A549 (cell line): ENCODE results near the gene STAB2. TPM values are rescaled to one million over a fixed set of nuclear protein-coding genes. Genes with fewer than 3 reads are reported as not detected.

Experiments used
- ATAC-seq, 2 experiments: fragments of 200-7000 bp in 1 of 2; fragments of >200 bp in 1 of 2; cut with Nextera tagmentation in 1 of 2; cut with Tn5 transposase in 1 of 2; 3 replicates each; pipeline versions ENCODE4 v1.8.0 to v1.9.1; 2018 to 2020; ENCODE audit warnings: mild to moderate bottlenecking in 1 of 2, moderate library complexity in 1 of 2
- CTCF ChIA-PET: fragments of 300-600 bp; sonication (Branson Sonifier 250); formaldehyde crosslinking; extraction: SDS; loops from one replicate; lab custom pipeline; 2021; ENCODE audit warnings: antibody characterized with exemption, inconsistent platforms; lab: Yijun Ruan, JAX
- POLR2A ChIA-PET: fragments of 350-600 bp; formaldehyde crosslinking; extraction: SDS; loops from one replicate; lab custom pipeline; 2021; ENCODE audit warnings: antibody characterized with exemption, inconsistent platforms; lab: Yijun Ruan, JAX
- DNase-seq, 2 experiments: peaks; one replicate each; pipeline versions ENCODE4 v3.0.0 to v3.0.0-alpha.2; 2011 to 2016; ENCODE audit warnings: low read depth in 1 of 2, low spot score in 1 of 2
- FAIRE-seq: peaks from 2 replicates; lab custom pipeline; 2011; peaks lifted over from hg19 to GRCh38; lab: Jason Lieb, UNC
- H3K27ac ChIP-seq, 2 experiments: fragments of >200 bp; sonication (Bioruptor Twin); formaldehyde crosslinking; 3 replicates each; pipeline ENCODE4 v1.5.1; 2016 to 2017
- H3K4me1 ChIP-seq: fragments of >200 bp; sonication (Bioruptor Twin); formaldehyde crosslinking; 3 replicates; pipeline ENCODE4 v1.6.1; 2016
- H3K4me2 ChIP-seq: fragments of >200 bp; sonication (Bioruptor Twin); formaldehyde crosslinking; 3 replicates; pipeline ENCODE4 v1.6.1; 2016
- H3K4me3 ChIP-seq: fragments of >200 bp; sonication (Bioruptor Twin); formaldehyde crosslinking; 3 replicates; pipeline ENCODE4 v1.5.1; 2016
- H3K9me3 ChIP-seq: fragments of >200 bp; sonication (Bioruptor Twin); formaldehyde crosslinking; 3 replicates; pipeline ENCODE4 v1.6.1; 2016
- BHLHE40 ChIP-seq: IDR thresholded peaks from 2 replicates; pipeline ENCODE4 v1.6.1; 2012; ENCODE audit warnings: low read depth, low read length, inconsistent platforms
- CTCF ChIP-seq: fragments of >200 bp; sonication (Bioruptor Twin); formaldehyde crosslinking; IDR thresholded peaks from 3 replicates; pipeline ENCODE4 v1.5.1; 2016
- ELK1 ChIP-seq: fragments of 150-350 bp; IDR thresholded peaks from 2 replicates; pipeline ENCODE4 v1.6.1; 2014; ENCODE audit warnings: low read depth, mild to moderate bottlenecking, low read length
- EP300 ChIP-seq, 2 experiments: fragments of >200 bp; sonication (Bioruptor Twin); formaldehyde crosslinking; IDR thresholded peaks; 2 replicates in 1 of 2; 3 replicates in 1 of 2; pipeline ENCODE4 v1.6.1; 2016 to 2017
- GATA3 ChIP-seq: IDR thresholded peaks from 2 replicates; pipeline ENCODE4 v1.6.1; 2012; ENCODE audit warnings: borderline replicate concordance
- HES2 ChIP-seq: fragments of >200 bp; sonication (Bioruptor Twin); formaldehyde crosslinking; IDR thresholded peaks from 2 replicates; pipeline ENCODE4 v1.6.1; 2016
- HOXA7 ChIP-seq: fragments of 250-450 bp; sonication (Bioruptor Pico); IDR thresholded peaks from 2 replicates; pipeline ENCODE4 v1.5.0; 2020; ENCODE audit warnings: mild to moderate bottlenecking, moderate library complexity
- JUN ChIP-seq, 2 experiments: fragments of >200 bp; sonication (Bioruptor Twin); formaldehyde crosslinking; IDR thresholded peaks; 2 replicates in 1 of 2; 3 replicates in 1 of 2; pipeline ENCODE4 v1.6.1; 2016 to 2017
- MAFK ChIP-seq: fragments of 450-650 bp; IDR thresholded peaks from 2 replicates; pipeline ENCODE4 v1.6.1; 2014; ENCODE audit not compliant: partially characterized antibody
- MYC ChIP-seq: IDR thresholded peaks from 2 replicates; pipeline ENCODE4 v1.6.1; 2012; ENCODE audit warnings: mild to moderate bottlenecking, inconsistent platforms, low read length, improper control_type of control experiment, borderline replicate concordance
- NR3C1 ChIP-seq: fragments of >200 bp; sonication (Bioruptor Twin); formaldehyde crosslinking; IDR thresholded peaks from 3 replicates; pipeline ENCODE4 v1.6.1; 2017
- PHF8 ChIP-seq: fragments of 200-600 bp; sonication (generic); IDR thresholded peaks from 2 replicates; pipeline ENCODE4 v1.6.1; 2016; ENCODE audit warnings: low read depth, mild to moderate bottlenecking, antibody characterized with exemption, moderate library complexity, borderline replicate concordance
- POLR2A ChIP-seq: IDR thresholded peaks from 2 replicates; pipeline ENCODE4 v1.6.1; 2012; ENCODE audit warnings: mild to moderate bottlenecking, low read length
- REST ChIP-seq: fragments of 200-600 bp; sonication (generic); IDR thresholded peaks from 2 replicates; pipeline ENCODE4 v1.6.1; 2016; ENCODE audit warnings: antibody characterized with exemption, mild to moderate bottlenecking, moderate library complexity
- RFX5 ChIP-seq: fragments of 450-650 bp; IDR thresholded peaks from 2 replicates; pipeline ENCODE4 v1.7.1; 2014; ENCODE audit warnings: antibody characterized with exemption, mild to moderate bottlenecking, moderate library complexity
- RNF2 ChIP-seq: fragments of 200-600 bp; sonication (generic); IDR thresholded peaks from 2 replicates; pipeline ENCODE4 v1.6.1; 2016; ENCODE audit warnings: low read depth, mild to moderate bottlenecking, antibody characterized with exemption, moderate library complexity, borderline replicate concordance
- SMC3 ChIP-seq: fragments of >200 bp; sonication (Bioruptor Twin); formaldehyde crosslinking; IDR thresholded peaks from 3 replicates; pipeline ENCODE4 v1.6.1; 2018; ENCODE audit warnings: inconsistent platforms
- SREBF2 ChIP-seq: fragments of 450-650 bp; IDR thresholded peaks from 2 replicates; pipeline ENCODE4 v1.6.1; 2014; ENCODE audit warnings: mild to moderate bottlenecking, moderate library complexity
- TP53 ChIP-seq: fragments of 250-450 bp; sonication (Bioruptor Pico); IDR thresholded peaks from 2 replicates; pipeline ENCODE4 v1.5.0; 2021; ENCODE audit warnings: mild to moderate bottlenecking, moderate library complexity
- ZNF302 ChIP-seq: fragments of 250-450 bp; sonication (Bioruptor Pico); IDR thresholded peaks from 2 replicates; pipeline ENCODE4 v1.9.0; 2021; ENCODE audit warnings: inconsistent platforms, mild to moderate bottlenecking, moderate library complexity
- WGBS: methylation state at CpG from one replicate; pipeline ENCODE4 v1.1.6; 2017; ENCODE audit errors: missing lambda C conversion rate; 5-methylcytosine and 5-hydroxymethylcytosine counted together
- polyA plus RNA-seq, 4 experiments: library from polyadenylated mRNA; depleted of rRNA in 3 of 4; stranded (reverse); fragments of >200 nt; fragmentation: RNase III in 1 of 4; extraction: RNeasy Plus Mini Kit Qiagen cat#74134 plus additional on column Dnase treatment in 1 of 4; gene quantifications; 2 replicates in 3 of 4; 3 replicates in 1 of 4; pipeline ENCODE4 v1.2.3, GENCODE V29; 2011 to 2017

STAB2 gene
- polyA plus RNA-seq, 2 of the 4 experiments (the other 2 are of a cell fraction), result not detected

GRCh38 chr12:103731539-103731938 lies 144.5 kb downstream of the STAB2 start:
- ChIA-PET CTCF (interaction anchor here (1.4 kb wide), 1 partner anchor 156 kb away, joined by 3 read pairs; no protein-coding TSS in a partner anchor), POLR2A (no interaction called here)
- WGBS, result 45% methylated on average over 1 of the region's 1 CpG
- FAIRE-seq (no peak), DNase-seq (no peak), ATAC-seq (no peak)
- TF ChIP-seq MYC, result no peak
- no peak for TF ChIP-seq NR3C1
- TF ChIP-seq SREBF2, result no peak
- no peak for TF ChIP-seq TP53 (CRISPR knock-in tag)
- TF ChIP-seq MAFK, result no peak
- no peak for TF ChIP-seq HOXA7
- no peak for TF ChIP-seq REST
- no peak for TF ChIP-seq SMC3
- Histone ChIP-seq H3K4me3 (no peak overlapping the region), H3K27ac (no peak overlapping the region), H3K4me2 (no peak overlapping the region), H3K4me1 (no peaks in the 10 kb centered on the region), H3K9me3 (peaks cover 20% of the 10 kb centered on the region; the same call in 2 of the 3 replicates)

GRCh38 chr12:103734863-103735262 lies 147.8 kb downstream of the STAB2 start:
- H3K27ac ChIP-seq, result no peak overlapping the region
- CTCF ChIA-PET, result interaction anchor here (1.1 kb wide), 1 partner anchor 108 kb away, joined by 3 read pairs; no protein-coding TSS in a partner anchor
- ATAC-seq, result no peak
- 23% methylated on average over 2 of the region's 2 CpGs for WGBS
- POLR2A ChIA-PET, result no interaction called here
- TF ChIP-seq BHLHE40 (no peak), EP300 (IDR thresholded peaks at IDR 0.05) (no peak), RFX5 (no peak), ELK1 (no peak), ZNF302 (CRISPR knock-in tag) (no peak), RNF2 (no peak), HES2 (no peak), GATA3 (no peak), POLR2A (no peak), NR3C1 (no peak), CTCF (no peak), JUN (IDR thresholded peaks at IDR 0.05) (no peak), PHF8 (no peak), REST (no peak)
- DNase-seq, result no peak
- no peaks in the 10 kb centered on the region for H3K4me1 ChIP-seq
- H3K4me3 ChIP-seq, result no peak overlapping the region
- H3K4me2 ChIP-seq, result no peak overlapping the region
- no peak for FAIRE-seq
- peaks cover 20% of the 10 kb centered on the region; the same call in 2 of the 3 replicates for H3K9me3 ChIP-seq
